HG02588 (cell line): ENCODE results near the gene TPM1.
"Not testable (repeated sequence)": the region's sequence is repeated elsewhere in the genome, so short reads cannot be mapped to it uniquely, and the experiment has no call there.

Experiments used
- ATAC-seq: cut with Tn5 transposase; IDR thresholded peaks from one replicate; pipeline ENCODE4 v1.9.1; 2021; ENCODE audit warnings: mild to moderate bottlenecking, moderate library complexity; ENCODE audit not compliant: unreplicated experiment

TPM1 gene

DNA sequence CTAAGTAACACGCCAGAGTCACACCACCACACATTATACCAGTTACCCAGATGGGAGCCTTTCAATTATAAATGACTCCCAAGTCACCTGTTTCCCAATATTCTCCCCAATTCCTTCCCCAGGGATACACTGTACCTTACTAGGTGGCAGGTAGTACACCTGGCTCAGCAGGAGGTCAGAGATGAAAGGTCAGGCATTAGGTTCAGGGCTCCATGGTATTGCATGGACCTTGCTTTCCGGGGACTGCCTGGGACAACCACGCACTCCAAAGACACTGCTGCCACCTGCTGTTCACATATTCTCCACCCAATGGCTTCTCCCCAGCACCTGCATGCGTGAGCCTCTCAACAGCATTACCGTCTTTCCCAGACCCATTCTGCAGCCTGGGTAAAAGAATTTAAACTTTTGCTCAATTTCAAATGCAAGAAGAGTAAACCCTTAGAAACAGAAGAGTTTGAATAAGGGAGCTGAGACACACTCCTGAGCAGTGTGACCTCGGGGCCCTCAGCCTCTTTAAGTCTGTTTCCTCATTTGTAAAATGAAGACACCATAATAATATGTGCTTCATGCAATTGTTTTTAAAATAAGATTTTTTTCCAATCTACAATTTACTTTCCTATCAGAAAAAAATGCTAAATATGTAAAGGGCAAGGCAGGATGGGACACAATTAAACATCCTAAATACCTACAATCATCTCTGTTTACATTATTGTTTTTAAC, 51.1 kb downstream of the TPM1 start:
- ATAC-seq, result no peak

DNA sequence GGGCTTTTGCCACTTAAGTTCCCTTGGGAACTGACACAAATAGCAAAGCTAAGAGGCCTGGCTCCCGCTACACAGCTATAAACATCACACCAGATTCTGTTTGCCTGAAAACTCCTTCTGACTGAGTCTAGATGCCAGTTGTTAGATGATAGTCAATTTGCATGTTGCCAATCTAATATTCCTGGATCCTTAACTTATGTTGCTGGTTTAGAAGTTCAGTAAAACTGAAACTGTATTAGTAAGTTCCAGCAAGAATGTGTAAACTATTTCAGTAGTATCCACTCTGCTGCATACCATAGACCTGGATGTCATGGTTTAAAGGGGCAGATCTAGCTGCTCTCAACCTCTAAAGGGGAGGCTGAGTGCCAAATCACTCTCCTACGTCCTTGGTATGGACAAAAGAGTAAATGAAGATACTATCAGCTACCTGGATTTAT, 52.0 kb downstream of the TPM1 start:
- ATAC-seq, result no peak

DNA sequence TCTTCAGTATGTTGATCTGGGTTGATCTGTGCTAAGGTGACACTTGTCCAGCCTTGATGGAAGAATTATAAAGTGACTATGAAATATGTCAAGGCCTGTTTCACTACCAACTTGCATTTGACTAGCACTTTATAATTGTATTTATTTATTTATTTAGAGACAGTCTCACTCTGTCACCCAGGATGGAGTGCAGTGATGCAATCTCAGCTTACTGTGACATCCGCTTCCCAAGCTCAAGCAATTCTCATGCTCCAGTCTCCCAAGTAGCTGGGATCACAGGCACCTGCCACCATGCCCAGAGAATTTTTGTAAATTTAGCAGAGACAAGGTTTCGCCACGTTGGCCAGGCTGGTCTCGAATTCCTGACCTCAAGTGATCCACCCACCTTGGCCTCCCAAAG, 53.6 kb downstream of the TPM1 start:
- ATAC-seq, result no peak

DNA sequence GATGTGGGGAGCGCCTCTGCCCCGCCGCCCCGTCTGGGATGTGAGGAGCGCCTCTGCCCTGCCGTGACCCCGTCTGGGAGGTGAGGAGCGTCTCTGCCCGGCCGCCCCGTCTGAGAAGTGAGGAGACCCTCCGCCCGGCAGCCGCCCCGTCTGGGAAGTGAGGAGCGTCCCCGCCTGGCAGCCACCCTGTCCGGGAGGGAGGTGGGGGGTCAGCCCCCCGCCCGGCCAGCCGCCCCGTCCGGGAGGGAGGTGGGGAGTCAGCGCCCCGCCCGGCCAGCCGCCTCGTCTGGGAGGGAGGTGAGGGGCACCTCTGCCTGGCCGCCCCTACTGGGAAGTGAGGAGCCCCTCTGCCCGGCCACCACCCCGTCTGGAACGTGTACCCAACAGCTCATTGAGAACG, 56.4 kb downstream of the TPM1 start:
- not testable (repeated sequence) for ATAC-seq

DNA sequence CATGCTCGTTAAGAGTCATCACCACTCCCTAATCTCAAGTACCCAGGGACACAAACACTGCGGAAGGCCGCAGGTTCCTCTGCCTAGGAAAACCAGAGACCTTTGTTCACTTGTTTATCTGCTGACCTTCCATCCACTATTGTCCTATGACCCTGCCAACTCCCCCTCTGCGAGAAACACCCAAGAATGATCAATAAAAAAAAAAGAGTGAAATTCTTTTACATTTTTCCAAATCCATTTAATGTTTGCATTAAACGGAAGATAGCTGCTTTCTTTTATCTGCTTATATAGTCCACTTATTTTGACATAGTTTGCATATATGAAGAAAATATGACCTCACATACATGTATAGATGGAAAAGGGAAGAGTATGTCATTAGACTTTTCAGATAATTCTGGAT, 57.0 kb downstream of the TPM1 start:
- ATAC-seq, result not testable (repeated sequence)

DNA sequence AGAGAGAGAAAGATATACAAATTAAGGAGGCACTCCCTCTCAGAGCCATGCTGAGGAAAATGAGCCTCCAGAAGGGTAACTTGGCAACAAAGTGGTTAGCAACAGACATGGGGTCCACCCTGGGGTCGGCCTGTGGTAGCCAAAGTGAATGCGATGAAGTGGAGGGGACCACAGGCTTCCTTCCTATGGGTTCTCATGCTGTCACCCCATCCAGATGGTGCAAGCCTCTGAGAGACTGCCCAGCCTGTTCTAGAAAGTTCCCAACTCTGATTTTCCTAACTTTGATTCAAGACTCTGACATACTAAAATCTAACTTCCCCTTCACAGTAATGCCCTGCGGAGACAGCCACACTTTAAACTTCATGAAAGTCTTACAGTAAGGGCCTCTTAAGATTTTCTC, 60.9 kb downstream of the TPM1 start:
- ATAC-seq, result no peak

DNA sequence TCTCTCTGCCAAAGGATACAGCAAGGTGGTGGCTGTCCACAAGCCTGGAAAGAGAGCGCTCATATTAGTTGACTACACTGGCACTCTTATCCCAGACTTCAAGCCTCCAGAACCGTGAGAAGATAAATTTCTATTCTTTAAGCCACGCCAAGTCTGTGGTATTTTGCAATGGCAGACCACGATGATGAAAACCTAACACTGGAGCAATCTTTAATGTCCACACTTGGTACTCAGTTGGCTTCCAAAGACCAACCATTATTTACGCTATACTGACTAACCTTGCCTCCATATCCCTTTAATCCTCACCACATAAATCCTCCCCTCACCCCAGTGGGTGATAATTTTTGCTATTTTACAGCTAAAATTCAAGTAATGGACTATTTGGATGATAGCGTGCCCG, 62.2 kb downstream of the TPM1 start:
- ATAC-seq, result no peak

DNA sequence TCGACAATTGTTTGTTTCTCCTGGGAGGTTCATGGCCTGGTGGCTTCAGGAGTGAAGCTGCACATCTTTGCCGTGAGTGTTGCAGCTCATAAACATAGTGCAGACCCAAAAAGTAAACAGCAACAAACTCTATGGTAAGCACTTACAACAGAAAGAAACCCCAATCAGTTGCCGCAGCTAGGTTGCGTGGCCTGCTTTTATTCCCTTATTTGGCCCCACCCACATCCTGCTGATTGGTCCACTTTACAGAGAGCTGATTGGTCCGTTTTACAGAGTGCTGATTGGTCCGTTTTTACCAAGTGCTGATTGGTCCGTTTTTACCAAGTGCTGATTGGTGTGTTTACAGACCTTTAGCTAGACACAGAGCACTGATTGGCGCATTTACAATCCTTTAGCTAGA, 62.8 kb downstream of the TPM1 start:
- not testable (repeated sequence) for ATAC-seq

DNA sequence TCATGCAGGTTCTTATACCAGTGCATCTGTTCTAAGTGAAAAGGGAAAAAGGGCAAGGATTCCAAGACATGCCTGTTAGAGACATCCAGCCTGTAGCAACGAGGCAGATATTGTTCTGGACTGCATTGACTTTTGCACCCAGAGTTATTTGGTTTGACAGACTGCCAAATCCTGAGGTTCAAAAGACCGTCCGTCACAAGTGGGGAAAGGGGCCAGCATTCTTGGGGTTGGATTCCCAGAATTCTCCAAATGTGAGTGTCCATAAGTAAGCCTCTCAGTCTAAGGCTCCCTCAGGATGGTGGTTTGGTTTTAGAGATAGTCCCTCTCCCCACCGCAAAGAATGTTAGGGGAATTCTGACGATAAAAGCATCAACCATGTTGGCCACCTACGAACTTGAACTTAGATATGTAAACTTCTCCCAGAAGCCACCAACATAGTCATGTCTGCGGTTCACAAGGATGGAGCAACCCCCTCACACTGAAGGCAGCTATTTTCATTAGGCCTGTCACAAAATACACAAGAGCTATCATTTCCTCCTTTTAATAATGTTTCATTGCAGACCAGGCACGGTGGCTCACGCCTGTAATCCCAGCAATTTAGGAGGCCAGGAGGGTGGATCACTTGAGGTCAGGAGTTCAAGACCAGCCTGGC, 65.5 kb downstream of the TPM1 start:
- no peak for ATAC-seq

DNA sequence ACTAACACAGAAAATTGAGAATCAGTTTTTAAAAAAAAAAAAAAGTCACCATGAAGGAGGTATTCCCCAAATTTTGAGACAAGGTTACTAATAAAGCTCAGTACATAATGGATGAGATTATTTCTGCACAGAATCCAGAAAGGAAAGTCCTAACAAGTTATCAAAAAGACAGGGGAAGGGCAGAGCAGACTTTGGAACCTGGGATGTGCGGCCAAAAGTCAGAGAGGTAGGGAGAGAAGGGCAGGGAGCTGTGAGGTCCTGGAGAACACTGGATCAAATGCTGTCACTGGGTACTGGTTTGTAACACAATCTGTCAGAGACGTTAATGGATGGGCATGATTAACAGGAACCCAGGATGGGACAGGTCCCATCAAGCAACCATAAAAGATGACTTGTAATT, 67.0 kb downstream of the TPM1 start:
- no peak for ATAC-seq

DNA sequence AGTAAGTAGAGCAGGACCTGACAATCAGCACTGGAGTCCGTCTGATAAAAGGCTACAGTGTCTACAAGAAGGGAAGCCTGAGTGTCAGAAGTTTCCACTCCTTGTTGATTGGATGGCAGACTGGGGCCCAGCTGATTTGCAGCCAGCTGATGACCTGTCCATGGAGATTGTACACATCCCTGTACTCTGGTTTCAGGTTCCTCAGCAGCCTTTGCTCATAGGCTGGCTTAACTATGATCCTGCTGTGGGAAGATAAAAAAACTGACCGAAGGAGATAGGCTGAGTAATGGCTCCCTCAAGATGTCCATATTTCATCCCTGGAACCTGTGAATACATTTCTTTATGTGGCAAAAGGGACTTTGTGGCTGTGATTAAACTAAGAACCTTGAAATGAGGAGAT, 67.4 kb downstream of the TPM1 start:
- no peak for ATAC-seq

DNA sequence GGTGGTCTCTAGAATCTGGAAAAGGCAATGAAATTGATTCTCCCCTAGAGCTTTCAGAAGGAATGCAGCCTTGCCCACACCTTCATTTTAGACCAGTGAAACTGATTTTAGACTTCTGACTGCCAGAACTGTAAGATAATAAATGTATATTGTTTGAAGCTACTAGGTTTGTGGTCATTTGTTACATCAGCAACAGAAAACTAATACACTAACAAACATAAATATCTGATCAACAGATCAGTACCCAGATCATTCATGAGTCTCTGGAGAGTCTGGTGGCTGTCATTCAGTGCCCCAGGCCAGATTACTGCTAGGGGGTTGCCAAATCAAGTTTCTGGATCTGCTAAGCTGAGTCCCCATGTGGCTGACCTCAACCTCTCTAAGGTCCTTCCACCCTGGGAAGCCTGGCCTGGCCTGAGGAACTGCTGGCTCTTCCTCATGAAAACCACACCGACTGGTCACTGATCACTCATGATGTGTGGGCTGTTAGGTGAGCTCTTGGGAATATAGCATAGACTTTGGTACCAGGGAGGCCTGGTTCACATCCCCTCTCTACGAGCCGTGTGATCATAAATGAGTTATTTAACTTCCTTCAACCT, 68.0 kb downstream of the TPM1 start:
- no peak for ATAC-seq

DNA sequence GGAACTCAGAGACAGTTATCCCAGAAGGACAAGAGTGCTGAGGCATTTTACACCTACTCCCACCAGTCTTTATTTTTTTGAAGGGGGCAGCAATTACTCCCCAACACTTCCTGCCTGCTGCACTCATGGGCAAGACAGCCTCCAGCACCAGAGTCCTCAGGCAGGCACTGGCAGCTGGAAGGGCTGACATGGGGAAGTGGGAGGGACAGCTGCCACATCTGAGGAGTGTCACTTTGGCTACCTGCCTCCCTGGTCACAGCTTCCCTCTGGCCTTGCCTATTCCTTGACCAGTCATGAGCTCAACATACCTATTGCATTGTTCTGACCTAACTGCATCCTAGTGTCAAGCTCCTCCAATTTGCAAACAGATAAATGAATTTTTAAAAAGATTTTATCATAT, 68.9 kb downstream of the TPM1 start:
- no peak for ATAC-seq

DNA sequence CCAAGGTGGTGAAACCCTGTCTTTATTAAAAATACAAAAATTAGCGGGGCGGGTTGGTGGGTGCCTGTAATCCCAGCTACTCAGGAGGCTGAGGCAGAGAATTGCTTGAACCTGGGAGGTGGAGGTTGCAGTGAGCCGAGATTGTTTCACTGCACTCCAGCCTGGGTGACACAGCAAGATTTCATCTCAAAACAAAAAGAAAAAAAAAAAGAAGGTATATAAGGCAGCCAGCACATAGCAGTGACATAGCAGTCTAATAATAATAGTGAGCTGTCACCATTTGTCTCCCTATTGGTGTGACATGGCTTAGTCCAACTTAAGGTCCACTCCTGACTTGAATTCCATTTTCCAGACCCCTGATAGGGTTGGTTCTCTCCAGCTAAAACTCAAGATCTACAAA, 70.3 kb downstream of the TPM1 start:
- ATAC-seq, result no peak

DNA sequence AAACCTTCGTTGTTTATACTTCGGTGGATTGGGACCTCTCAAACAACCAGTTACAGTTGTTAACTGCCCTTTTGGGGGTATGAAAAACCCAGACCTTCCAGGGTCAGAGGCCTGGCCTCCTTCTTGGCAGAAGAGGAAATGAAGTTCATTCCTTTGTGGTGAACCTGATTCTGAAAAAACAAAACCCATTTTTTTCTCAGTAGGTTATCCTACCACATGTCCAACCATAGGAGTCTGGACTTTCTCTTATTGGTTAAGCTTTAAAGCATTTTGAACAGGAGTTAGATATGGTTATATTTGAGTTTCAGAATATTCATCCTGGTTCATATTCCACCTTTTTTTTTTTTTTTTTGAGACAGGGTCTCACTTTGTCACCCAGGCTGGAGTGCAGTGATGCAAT, 71.9 kb downstream of the TPM1 start:
- ATAC-seq, result no peak
